Heart right ventricle (tissue), 16 donors: ENCODE data around the gene ERBB4. TPM values are rescaled to one million over a fixed set of nuclear protein-coding genes. Genes with fewer than 3 reads are reported as not detected.

ENCODE experiments used
- ATAC-seq, 8 donors: fragments of 200-7000 bp; cut with Tn5 transposase; one replicate each; pipeline ENCODE4 v1.9.1; 2020; ENCODE audit warnings: mild to moderate bottlenecking in 8 of 8, moderate library complexity in 8 of 8, moderate number of reproducible peaks in 1 of 8
- DNase-seq, 2 donors: peaks; one replicate each; pipeline ENCODE4 v3.0.0-alpha.2; 2020
- H3K27ac ChIP-seq, 10 donors: fragments of 200-600 bp; sonication (generic) in 2 of 10; one replicate each; pipeline versions ENCODE4 v1.5.0 to v1.8.0; 2020 to 2022; ENCODE audit warnings: mild to moderate bottlenecking in 3 of 10
- H3K27me3 ChIP-seq, 7 donors: fragments of 200-600 bp; one replicate each; pipeline ENCODE4 v1.8.0; 2021 to 2022; ENCODE audit warnings: mild to moderate bottlenecking in 2 of 7
- H3K36me3 ChIP-seq, 9 donors: fragments of 200-600 bp; sonication (generic) in 1 of 9; one replicate each; pipeline versions ENCODE4 v1.5.0 to v1.8.0; 2020 to 2022; ENCODE audit warnings: mild to moderate bottlenecking in 2 of 9
- H3K4me1 ChIP-seq, 9 donors: fragments of 200-600 bp; sonication (generic) in 1 of 9; one replicate each; pipeline versions ENCODE4 v1.5.0 to v1.8.0; 2020 to 2022; ENCODE audit warnings: mild to moderate bottlenecking in 4 of 9
- H3K4me3 ChIP-seq, 10 donors: fragments of 200-600 bp; sonication (generic) in 2 of 10; one replicate each; pipeline versions ENCODE4 v1.5.0 to v1.8.0; 2020 to 2022; ENCODE audit warnings: mild to moderate bottlenecking in 7 of 10, moderate library complexity in 2 of 10
- H3K9me3 ChIP-seq, 11 donors: fragments of 200-600 bp in 10 of 11; sonication (generic) in 2 of 11; one replicate each; pipeline versions ENCODE4 v1.5.0 to v1.8.0; 2013 to 2022; ENCODE audit warnings: mild to moderate bottlenecking in 2 of 11, control low read depth in 1 of 11, moderate library complexity in 1 of 11
- WGBS, 2 donors: extraction: QIAGEN DNeasy Blood & Tissue Kit; methylation state at CpG; one replicate each; pipeline ENCODE4 v1.1.7; 2013; ENCODE audit warnings: inconsistent platforms in 1 of 2; 5-methylcytosine and 5-hydroxymethylcytosine counted together
- intact Hi-C, 10 donors: fragments of 100-400 bp; cut with DNase I; formaldehyde crosslinking; loops; one replicate each; pipeline versions ENCODE4 v1.11.1 to v1.14.2; 2022
- polyA plus RNA-seq, 2 donors: library from polyadenylated mRNA; stranded (reverse); fragments of 200-250 nt; gene quantifications; one replicate each; pipeline ENCODE4 v1.2.3, GENCODE V29; 2013
- total RNA-seq, 10 donors: library from RNA; stranded (reverse); fragmentation: NEBNext Ultra II Directional in 3 of 10; extraction: Animal tissue kit (Norgen Biotek cat#: 25700) in 3 of 10; gene quantifications; one replicate each; pipeline versions ENCODE4 v1.2.1 to v1.2.4, GENCODE V29; 2021 to 2023
- TF ChIP-seq, protein P1 (sequence below), 9 donors: fragments of 200-600 bp; sonication (generic) in 2 of 9; IDR thresholded peaks; one replicate each; pipeline versions ENCODE4 v1.5.0 to v1.8.0; 2021 to 2022; ENCODE audit warnings: antibody characterized with exemption in 9 of 9, mild to moderate bottlenecking in 5 of 9, moderate library complexity in 1 of 9
- donor health status: Arrhythmogenic right ventricular cardiomyopathy.
- donor health status: ischemic (EF 13 %, LVEDD 7.1; RV severe dilation, severe dysfunction).
- donor health status: healthy with polysubstance abuse.
- donor health status: DM: no; HTN: yes; CAD: no.
- donor health status: DM: no; HTN: no; CAD: no.
- donor health status: ischemic (EF 25% LVEDD 6.9; RV normal size, moderate dysfunction).
- donor health status: ischemic (EF 25% LVEDD 5.7; RV mildly dilated, moderate dysfunction).
- donor health status: healthy.
- donor health status: DM: yes; HTN: yes; CAD: no.
- donor health status: Ischemic cardiomyopathy.
- donor health status: ischemic (EF 35%, LVEDD 5.7; RV mildly dilated, moderate dysfunction).
- donor health status: nonischemic (EF 11% LVEDD 7.7; RV severe dilation, severe dysfunction).
- donor health status: DM: yes; HTN: yes; CAD: no.
- donor health status: PGD.
- donor health status: ischemic (EF 29% LVEDD 5.4; RV normal size, mild dysfunction).
- donor health status: nonischemic (EF 23%, LVEDD 6.1; RV moderate dilation, normal function).

The ERBB4 gene
- total and polyA plus RNA-seq, 12 donors = 1.2 to 24.6 (median 16.1) TPM

DNA sequence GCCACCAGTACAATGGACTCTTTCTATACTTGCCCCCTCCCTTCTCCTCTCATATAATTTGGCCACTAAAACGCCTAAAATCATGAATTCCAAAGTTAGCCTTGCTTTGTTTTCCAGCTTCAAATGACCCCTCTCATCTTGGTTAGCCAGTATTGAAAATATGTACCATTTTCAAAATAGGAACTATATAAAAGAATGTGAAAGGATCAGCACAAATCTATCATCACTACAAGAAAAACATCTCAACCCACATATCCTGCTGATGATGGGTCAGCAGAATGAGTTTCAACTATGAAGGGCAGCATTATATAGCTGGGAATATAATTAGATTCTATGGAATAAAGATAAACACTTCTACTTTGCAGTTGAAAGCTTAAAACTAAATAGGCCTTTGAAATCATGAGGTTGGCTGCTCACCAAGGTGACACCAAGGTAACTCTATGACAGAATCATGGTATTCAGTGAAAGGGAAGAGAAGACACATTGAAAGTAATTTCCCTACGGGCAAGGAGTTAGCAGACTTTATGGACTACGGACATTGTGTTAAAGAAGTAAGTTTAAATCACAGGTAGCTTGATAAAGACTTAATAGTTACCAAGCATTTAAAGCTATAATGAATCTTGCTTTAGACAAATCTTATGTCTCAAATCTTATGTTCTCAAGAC, 1109.2 kb downstream of the ERBB4 start:
- ATAC-seq (no peak), DNase-seq (no peak)
- H3K27ac ChIP-seq = no peak overlapping the region
- intact Hi-C loops = no loop called here
- no peaks in the 10 kb centered on the region for H3K9me3 ChIP-seq
- TF ChIP-seq, protein P1, sequence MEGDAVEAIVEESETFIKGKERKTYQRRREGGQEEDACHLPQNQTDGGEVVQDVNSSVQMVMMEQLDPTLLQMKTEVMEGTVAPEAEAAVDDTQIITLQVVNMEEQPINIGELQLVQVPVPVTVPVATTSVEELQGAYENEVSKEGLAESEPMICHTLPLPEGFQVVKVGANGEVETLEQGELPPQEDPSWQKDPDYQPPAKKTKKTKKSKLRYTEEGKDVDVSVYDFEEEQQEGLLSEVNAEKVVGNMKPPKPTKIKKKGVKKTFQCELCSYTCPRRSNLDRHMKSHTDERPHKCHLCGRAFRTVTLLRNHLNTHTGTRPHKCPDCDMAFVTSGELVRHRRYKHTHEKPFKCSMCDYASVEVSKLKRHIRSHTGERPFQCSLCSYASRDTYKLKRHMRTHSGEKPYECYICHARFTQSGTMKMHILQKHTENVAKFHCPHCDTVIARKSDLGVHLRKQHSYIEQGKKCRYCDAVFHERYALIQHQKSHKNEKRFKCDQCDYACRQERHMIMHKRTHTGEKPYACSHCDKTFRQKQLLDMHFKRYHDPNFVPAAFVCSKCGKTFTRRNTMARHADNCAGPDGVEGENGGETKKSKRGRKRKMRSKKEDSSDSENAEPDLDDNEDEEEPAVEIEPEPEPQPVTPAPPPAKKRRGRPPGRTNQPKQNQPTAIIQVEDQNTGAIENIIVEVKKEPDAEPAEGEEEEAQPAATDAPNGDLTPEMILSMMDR (IDR thresholded peaks at IDR 0.05) = no peak
- no peaks in the 10 kb centered on the region for H3K27me3 ChIP-seq
- no peaks in the 10 kb centered on the region for H3K36me3 ChIP-seq
- WGBS, 2 donors = 81 to 84% methylated on average over 3 of the region's 3 CpGs
- no peaks in the 10 kb centered on the region for H3K4me1 ChIP-seq
- no peak overlapping the region for H3K4me3 ChIP-seq

GRCh38 chr2:211426240-211426639, 1112.4 kb downstream of the ERBB4 start:
- intact Hi-C loops = no loop called here
- WGBS, 2 donors = 51 to 64% methylated on average over 2 of the region's 2 CpGs
- no peak for DNase-seq
- ATAC-seq = no peak
- no peaks in the 10 kb centered on the region for H3K27me3 ChIP-seq
- no peaks in the 10 kb centered on the region for H3K4me1 ChIP-seq
- H3K27ac ChIP-seq = no peak overlapping the region
- H3K36me3 ChIP-seq = no peaks in the 10 kb centered on the region
- H3K9me3 ChIP-seq = no peaks in the 10 kb centered on the region
- TF ChIP-seq, protein P1 (IDR thresholded peaks at IDR 0.05) = no peak
- no peak overlapping the region for H3K4me3 ChIP-seq

- H3K4me1 ChIP-seq = no peaks in the 10 kb centered on the region
- WGBS, 2 donors = 68% methylated on average over 2 of the region's 2 CpGs
- no peak overlapping the region for H3K27ac ChIP-seq
- no peaks in the 10 kb centered on the region for H3K36me3 ChIP-seq
- DNase-seq = no peak
- TF ChIP-seq, protein P1 (IDR thresholded peaks at IDR 0.05) = no peak
- no peaks in the 10 kb centered on the region for H3K9me3 ChIP-seq
- no peak for ATAC-seq
- no peak overlapping the region for H3K4me3 ChIP-seq
- no peaks in the 10 kb centered on the region for H3K27me3 ChIP-seq
- intact Hi-C loops = no loop called here
Measured at GRCh38 chr2:211423018-211423417, 1115.6 kb downstream of the ERBB4 start.

- Histone ChIP-seq H3K4me1 (no peaks in the 10 kb centered on the region), H3K27me3 (no peaks in the 10 kb centered on the region), H3K27ac (no peak overlapping the region), H3K4me3 (no peak overlapping the region), H3K36me3 (no peaks in the 10 kb centered on the region), H3K9me3 (peaks cover 0 to 5% (median 0%) of the 10 kb centered on the region in 11 donors)
- ATAC-seq (no peak), DNase-seq (no peak)
- TF ChIP-seq, protein P1 (IDR thresholded peaks at IDR 0.05) = no peak
- intact Hi-C loops = no loop called here
Measured at GRCh38 chr2:211417544-211417943, 1121.1 kb downstream of the ERBB4 start.
